DND-41 (cell line): ENCODE data around the gene CCDC137.

Experiments
- ATAC-seq: fragments of 200-7000 bp; cut with Tn5 transposase; 3 replicates; pipeline ENCODE4 v1.9.1; 2021; ENCODE audit warnings: low read depth; ENCODE audit not compliant: insufficient read depth
- DNase-seq: peaks from one replicate; pipeline ENCODE4 v3.0.0-alpha.2; 2020
- H2AFZ ChIP-seq: 2 replicates; pipeline ENCODE4 v1.6.0; 2012; ENCODE audit warnings: low read depth, low read length
- H3K27ac ChIP-seq: 2 replicates; pipeline ENCODE4 v1.5.1; 2012; ENCODE audit warnings: low read length, inconsistent platforms
- H3K27me3 ChIP-seq: fragments of 200-600 bp; sonication (generic); 2 replicates; pipeline ENCODE4 v1.6.0; 2012; ENCODE audit warnings: low read length, mild to moderate bottlenecking, inconsistent platforms; ENCODE audit not compliant: insufficient read depth, poor library complexity
- H3K36me3 ChIP-seq: 2 replicates; pipeline ENCODE4 v1.5.1; 2012; ENCODE audit warnings: low read length, inconsistent platforms; ENCODE audit not compliant: insufficient read depth
- H3K4me1 ChIP-seq: 2 replicates; pipeline ENCODE4 v1.5.1; 2012; ENCODE audit warnings: mild to moderate bottlenecking, low read length; ENCODE audit not compliant: insufficient read depth
- H3K4me2 ChIP-seq: 2 replicates; pipeline ENCODE4 v1.6.0; 2012; ENCODE audit warnings: mild to moderate bottlenecking, moderate library complexity, low read length, inconsistent platforms; ENCODE audit not compliant: insufficient read depth
- H3K4me3 ChIP-seq, 2 experiments: fragments of 200-600 bp in 1 of 2; shearing (Covaris generic) in 1 of 2; 2 replicates each; pipeline ENCODE4 v1.5.1; 2012 to 2016; ENCODE audit warnings: inconsistent platforms in 2 of 2, low read length in 2 of 2, mild to moderate bottlenecking in 2 of 2, low read depth in 1 of 2, moderate library complexity in 1 of 2
- H3K79me2 ChIP-seq: 2 replicates; pipeline ENCODE4 v1.6.0; 2012; ENCODE audit warnings: low read length, inconsistent platforms; ENCODE audit not compliant: insufficient read depth
- H3K9ac ChIP-seq: 2 replicates; pipeline ENCODE4 v1.6.0; 2012; ENCODE audit warnings: low read depth, mild to moderate bottlenecking, inconsistent platforms, low read length, moderate library complexity
- H3K9me3 ChIP-seq: 2 replicates; pipeline ENCODE4 v1.5.1; 2012; ENCODE audit warnings: low read length, moderate library complexity, mild to moderate bottlenecking, inconsistent platforms; ENCODE audit not compliant: insufficient read depth, severe bottlenecking
- H4K20me1 ChIP-seq: 2 replicates; pipeline ENCODE4 v1.6.0; 2012; ENCODE audit warnings: low read length; ENCODE audit not compliant: insufficient read depth
- CTCF ChIP-seq: IDR thresholded peaks from 2 replicates; pipeline ENCODE4 v1.5.1; 2012; ENCODE audit warnings: borderline replicate concordance, low read length, moderate library complexity, mild to moderate bottlenecking; ENCODE audit not compliant: poor library complexity, severe bottlenecking; ENCODE audit errors: extremely low read depth
- EZH2 ChIP-seq: IDR thresholded peaks from 3 replicates; pipeline ENCODE4 v1.6.1; 2012; ENCODE audit warnings: borderline replicate concordance, low read depth, mild to moderate bottlenecking, moderate library complexity, low read length, inconsistent platforms; ENCODE audit not compliant: severe bottlenecking

CCDC137 gene

GRCh38 chr17:81713004-81713555 is 46.5 kb downstream of the CCDC137 start:
- DNase-seq (no peak), ATAC-seq (no peak)
- H3K4me1 ChIP-seq = peaks cover 44% of the 10 kb centered on the region
- peak overlapping the region; percentile 75 for H3K27ac ChIP-seq
- TF ChIP-seq EZH2 (no peak), CTCF (no peak)
- H2AFZ ChIP-seq = peak overlapping the region; percentile 81; the same call in 1 of the 2 replicates
- peak overlapping the region; percentile 83 to 96; a peak in 3 of 4 replicates for H3K4me3 ChIP-seq
- H4K20me1 ChIP-seq = peaks cover 31% of the 10 kb centered on the region
- peaks cover 34% of the 10 kb centered on the region for H3K36me3 ChIP-seq
- H3K9ac ChIP-seq = peak overlapping the region; percentile 93
- H3K79me2 ChIP-seq = peaks cover 31% of the 10 kb centered on the region
- H3K4me2 ChIP-seq = peak overlapping the region; percentile 99
- no peaks in the 10 kb centered on the region for H3K9me3 ChIP-seq
- no peaks in the 10 kb centered on the region for H3K27me3 ChIP-seq

- H2AFZ ChIP-seq = no peak overlapping the region
- H3K4me3 ChIP-seq = peak overlapping the region in 1 of 2 experiments; percentile 96; a peak in 3 of 4 replicates
- H3K9me3 ChIP-seq = no peaks in the 10 kb centered on the region
- H3K4me2 ChIP-seq = peak overlapping the region; percentile 99
- H3K27me3 ChIP-seq = no peaks in the 10 kb centered on the region
- peaks cover 27% of the 10 kb centered on the region for H3K36me3 ChIP-seq
- no peak for ATAC-seq
- TF ChIP-seq CTCF = no peak
- TF ChIP-seq EZH2 = no peak
- H3K27ac ChIP-seq = 0 out of 2 replicates have a peak overlapping the region, but pooled peaks have one; percentile 8
- peaks cover 44% of the 10 kb centered on the region for H3K4me1 ChIP-seq
- H3K9ac ChIP-seq = peak overlapping the region; percentile 93
- peaks cover 25% of the 10 kb centered on the region for H4K20me1 ChIP-seq
- DNase-seq = no peak
- peaks cover 31% of the 10 kb centered on the region for H3K79me2 ChIP-seq
Observed at GRCh38 chr17:81713556-81714411, 47.2 kb downstream of the CCDC137 start.

- Histone ChIP-seq H4K20me1 (peaks cover 23% of the 10 kb centered on the region), H3K9me3 (no peaks in the 10 kb centered on the region), H3K27me3 (no peaks in the 10 kb centered on the region), H3K4me3 (peak overlapping the region in 1 of 2 experiments; percentile 96; a peak in 2 of 4 replicates), H2AFZ (no peak overlapping the region), H3K4me1 (peaks cover 44% of the 10 kb centered on the region), H3K79me2 (peaks cover 31% of the 10 kb centered on the region), H3K4me2 (peak overlapping the region; percentile 99), H3K27ac (no peak overlapping the region), H3K36me3 (peaks cover 33% of the 10 kb centered on the region), H3K9ac (peak overlapping the region; percentile 93; the same call in 1 of the 2 replicates)
- ATAC-seq = no peak
- DNase-seq = no peak
- TF ChIP-seq CTCF (no peak), EZH2 (no peak)
Observed at GRCh38 chr17:81714412-81715106, 48.0 kb downstream of the CCDC137 start.
